Left hindlimb (tissue), 1 donor: Measurements from ENCODE around the gene SPPL2A.
"Not testable (repeated sequence)": the region's sequence is repeated elsewhere in the genome, so short reads cannot be mapped to it uniquely, and the experiment has no call there.

ENCODE experiments used
- DNase-seq: peaks from one replicate; pipeline ENCODE4 v3.0.0-alpha.2; 2018

Gene SPPL2A

DNA sequence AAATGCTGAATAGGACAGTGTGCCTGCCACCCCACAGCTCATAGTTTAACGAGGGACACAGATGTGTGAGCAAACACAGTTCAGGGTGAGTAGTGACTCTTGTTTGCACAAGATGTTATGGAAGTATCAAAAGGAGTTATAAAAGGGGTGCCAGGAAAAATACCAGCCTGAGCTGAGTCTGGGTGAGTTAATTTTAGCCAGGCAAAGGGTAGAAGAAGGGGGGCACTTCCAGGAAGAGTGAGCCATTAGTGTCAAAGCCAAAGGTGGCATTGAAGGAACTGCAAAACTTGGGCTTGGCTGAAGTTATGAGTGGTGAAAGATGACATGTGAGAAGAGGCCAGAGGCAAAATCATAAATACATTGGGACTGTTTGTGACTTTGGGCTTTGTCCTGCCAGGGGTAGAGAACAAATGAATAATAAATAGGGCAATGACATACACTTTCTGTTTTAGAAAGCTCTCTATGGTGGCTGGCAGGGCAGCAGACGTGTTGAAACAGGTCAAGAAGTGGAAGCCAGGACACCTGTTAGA lies 1.9 kb upstream of the SPPL2A start:
- no peak for DNase-seq

DNA sequence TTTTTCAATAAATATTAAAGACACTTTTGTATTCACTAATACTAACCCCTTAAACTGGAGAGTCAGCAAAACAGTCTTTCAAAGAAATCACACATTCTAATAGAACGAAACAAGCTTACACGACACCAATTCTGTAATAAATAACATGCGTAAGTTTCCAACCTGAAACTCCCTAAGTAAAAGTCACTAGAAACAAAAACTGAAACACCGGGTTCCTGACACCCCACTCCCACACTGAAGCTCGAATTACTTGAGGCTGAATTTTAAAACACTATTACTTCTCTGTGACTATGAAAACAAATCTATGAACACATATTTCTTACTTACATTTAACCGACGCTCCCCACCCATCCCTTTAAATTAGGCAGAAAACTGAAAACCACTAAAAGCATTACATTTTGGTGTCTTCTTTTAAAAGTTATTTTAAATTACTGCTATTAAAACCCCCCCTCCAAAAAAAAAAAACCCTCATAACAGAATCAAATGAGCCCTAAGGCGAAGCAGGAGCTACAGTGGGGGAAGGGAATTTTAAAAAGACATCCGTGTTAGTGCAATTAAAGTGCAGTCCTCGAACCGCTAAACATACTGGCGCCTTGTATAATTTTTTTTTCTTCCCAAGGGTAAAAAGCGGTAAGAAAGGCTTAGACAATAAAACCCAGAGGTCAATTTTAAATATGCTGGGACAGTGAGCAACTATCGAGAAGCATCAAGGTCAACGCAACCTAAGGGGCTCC lies 878 bp downstream of the SPPL2A start:
- no peak for DNase-seq

DNA sequence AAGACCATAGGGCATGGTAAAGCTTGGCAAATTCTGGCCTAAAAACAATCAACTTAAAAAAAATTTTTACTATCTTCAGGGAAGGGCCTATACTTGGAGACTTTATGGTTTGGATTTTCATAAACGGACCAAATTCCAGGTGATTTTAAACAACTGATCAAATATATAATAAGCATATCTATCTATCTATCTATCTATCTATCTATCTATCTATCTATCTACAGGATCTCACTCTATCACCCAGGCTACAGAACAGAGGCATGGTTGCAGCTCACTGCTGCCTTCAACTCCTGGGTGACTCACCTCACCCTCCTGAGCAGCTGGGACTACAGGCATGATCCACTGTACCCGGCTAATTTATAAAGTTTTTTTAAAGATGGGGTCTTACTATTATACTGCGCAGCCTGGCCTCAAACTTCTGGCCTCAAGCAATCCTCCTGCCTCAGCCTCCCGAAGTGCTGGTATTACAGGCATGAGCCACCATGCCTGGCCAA lies 6.7 kb downstream of the SPPL2A start:
- DNase-seq = no peak

DNA sequence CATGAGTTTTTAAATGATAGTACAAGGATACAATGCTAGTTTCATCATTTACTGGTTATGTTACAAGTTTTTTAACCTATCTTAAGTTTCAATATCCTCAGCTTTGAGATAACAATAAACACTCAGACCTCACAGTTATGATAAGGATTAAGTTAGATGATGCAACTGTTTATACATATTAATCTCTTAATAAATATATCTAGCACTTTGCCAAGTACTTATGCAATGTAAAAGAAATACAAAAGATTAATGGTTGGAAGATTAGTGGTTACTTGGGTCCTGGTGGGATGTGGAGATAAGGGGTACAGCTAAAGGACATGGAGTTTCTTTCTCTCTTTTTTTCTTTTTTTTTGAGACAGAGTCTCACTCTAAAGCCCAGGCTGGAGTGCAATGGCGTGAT lies 12.0 kb downstream of the SPPL2A start:
- no peak for DNase-seq

DNA sequence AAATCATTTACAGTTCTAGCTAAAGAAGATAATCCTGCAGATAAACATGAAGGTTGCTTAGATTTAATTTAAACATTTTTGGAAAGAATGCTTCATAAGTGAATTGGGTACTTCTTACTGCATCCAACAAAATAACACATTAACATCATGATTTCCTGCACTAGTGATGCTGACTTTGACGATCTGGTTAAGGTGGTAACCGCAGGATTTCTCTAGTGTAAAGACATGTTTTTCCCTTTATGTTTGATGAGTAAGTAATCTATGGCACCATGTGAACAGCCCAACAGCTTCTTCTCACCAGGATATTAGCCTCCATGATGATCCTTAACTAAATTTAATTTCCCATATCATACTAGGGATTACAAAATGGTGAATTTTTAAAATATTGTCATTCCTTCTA lies 14.1 kb downstream of the SPPL2A start:
- DNase-seq = no peak

DNA sequence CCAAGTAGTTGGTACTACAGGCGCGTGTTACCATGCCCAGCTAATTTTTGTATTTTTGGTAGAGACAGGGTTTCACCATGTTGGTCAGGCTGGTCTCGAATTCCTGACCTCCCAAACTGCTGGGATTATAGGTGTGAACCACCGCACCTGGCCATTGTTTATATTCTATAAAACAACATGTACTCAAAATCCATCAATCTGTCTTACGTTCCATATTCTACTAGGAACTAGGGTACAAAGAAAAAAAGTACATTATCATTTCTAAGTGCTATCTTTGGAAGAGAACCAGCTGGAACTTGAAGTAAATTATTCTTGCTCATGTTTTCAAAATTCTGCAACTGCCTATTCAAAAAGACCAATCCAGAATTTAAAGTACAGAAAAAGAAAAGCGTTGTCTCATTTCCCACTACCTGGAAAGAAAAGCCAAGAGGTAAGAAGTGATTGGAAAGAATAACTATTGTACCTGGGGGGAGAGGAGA lies 15.2 kb downstream of the SPPL2A start:
- DNase-seq = no peak

DNA sequence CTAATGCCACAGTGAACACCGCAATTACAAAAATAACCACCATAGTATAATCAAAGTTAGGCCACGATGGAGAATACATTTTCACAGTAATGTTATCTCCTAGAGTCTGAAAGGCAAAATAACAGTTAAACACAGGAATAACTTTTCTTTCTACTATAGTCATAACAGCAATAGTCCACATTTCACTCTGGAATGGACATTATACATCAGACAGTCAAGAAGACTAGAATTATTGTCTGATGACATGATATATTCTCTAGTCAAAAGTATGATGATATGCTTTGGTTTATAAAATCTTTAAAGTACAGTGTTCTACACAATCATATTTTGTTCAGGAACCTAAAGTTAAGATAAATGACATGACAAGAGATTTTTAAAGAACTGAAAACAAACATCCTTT lies 18.0 kb downstream of the SPPL2A start:
- no peak for DNase-seq

DNA sequence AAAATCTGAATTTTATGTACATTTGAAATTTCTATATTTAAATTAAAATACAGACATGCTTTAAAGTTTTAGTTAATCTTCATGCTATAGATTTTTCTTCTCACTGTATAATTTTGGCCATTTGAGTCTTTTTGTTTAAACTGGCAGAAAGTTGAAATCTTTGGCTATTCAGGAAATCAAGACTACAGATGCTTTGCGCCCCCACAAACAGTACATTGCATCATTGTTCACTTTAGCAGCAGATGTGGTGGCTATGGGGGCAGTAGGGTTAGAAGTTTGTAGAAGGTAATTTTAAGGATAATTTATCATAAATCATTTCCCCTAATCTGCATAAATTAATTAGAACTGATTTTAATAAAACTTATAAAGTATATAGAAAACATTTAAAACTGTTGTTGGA lies 20.9 kb downstream of the SPPL2A start:
- no peak for DNase-seq

DNA sequence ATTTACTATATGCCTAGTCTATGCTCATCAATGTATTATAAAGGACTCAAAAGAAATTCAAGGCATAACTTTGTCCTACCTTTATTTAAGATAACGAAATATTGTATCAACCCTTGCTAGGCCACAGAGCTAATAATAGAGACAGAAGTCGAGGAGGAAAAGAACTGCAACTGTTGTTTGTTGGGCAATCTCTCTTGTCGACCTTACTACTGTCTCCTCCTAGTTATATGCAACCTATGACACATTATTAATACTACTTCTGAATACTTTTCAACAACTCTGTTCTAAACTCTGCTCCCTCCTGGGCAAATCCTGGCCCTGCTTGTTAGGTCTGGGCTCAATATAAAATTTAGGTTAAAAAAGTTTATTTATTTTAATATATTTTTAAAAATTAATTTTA lies 24.6 kb downstream of the SPPL2A start:
- no peak for DNase-seq

DNA sequence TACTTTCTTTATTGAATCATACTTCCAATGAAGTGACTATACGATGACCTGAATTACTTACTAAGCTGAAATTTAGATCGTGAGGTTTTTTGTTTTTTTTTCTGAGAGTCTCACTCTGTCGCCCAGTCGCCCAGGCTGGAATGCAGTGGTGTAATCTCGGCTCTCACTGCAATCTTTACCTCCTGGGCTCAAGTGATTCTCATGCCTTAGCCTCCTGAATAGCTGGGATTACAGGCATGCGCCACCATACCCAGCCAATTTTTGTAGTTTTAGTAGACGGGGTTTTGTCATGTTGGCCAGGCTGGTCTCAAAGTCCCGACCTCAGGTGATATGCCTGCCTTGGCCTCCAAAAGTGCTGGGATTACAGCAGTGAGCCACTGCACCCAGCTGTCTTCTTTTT lies 28.7 kb downstream of the SPPL2A start:
- no peak for DNase-seq

DNA sequence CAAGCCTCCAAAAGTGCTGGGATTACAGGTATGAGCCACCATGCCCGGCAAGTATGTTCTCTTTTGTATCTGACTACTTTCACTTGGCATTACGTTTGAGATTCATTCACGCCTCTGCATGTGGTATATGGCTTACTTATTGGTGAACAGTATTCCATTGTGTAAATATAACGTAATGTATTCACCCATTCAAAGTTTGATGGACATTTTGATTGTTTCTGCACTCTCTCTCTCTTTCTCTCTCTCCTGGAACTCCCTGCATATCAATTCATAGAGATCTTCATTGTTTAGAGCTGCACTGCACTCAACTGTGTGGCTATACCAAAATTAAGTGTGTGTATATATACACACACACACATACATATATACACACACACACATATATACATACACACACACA lies 30.4 kb downstream of the SPPL2A start:
- no peak for DNase-seq

DNA sequence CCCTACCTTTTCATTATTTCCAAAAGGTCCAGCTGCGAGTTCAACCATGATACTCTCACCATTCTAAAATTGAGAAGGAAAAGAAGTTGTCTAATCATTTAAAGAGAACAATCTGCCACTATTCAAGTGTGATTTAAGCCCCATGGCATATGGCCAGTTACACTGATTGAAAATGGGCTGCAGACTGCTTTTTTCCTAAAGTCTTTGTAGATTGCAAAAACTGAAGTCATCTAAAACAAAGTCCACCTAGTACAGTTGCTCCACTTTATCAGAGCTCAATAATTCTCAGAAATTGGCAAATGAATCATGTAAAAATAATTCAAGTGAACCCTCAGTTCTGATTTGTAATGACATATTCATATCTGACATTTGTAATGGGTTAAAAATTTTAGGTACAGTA lies 39.2 kb downstream of the SPPL2A start:
- DNase-seq = no peak

DNA sequence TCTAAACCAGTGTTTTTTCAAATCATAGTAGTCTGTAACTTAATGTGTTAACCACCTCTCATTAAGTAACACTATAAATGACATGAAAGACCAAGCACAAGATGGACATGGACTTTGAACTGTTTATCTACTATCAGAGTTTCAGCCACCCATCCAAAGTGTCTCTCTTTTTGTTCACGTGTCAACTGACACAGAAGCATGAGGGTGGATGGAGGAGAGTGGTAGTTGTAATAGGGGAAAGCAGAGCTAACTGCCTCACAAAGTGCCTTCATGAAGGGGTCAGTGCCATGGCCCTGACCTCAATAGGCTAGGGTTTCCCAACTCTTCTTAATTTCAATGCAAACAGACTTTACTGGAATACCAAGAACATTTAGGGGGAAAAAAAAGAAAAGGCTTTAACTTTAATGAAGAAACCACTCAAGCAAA lies 46.8 kb downstream of the SPPL2A start:
- no peak for DNase-seq

DNA sequence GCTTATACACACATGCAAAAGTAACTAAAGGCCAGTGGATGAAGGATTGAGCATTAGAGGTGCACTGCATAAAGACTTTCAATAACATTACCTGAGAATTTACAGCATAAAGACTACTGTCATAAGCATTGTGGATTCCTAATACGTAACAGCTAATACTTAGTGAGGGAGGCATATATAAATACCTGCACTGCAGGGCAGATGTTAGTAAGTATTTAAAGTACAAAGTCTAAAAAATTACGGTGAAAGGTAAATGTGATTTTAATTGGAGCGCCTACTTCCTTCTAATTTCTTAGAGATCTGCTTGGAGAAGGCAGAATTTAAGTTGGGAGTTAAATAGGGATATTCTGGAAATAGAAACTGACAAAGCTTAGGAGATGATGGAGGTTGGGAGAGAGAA lies 53.5 kb downstream of the SPPL2A start:
- no peak for DNase-seq

DNA sequence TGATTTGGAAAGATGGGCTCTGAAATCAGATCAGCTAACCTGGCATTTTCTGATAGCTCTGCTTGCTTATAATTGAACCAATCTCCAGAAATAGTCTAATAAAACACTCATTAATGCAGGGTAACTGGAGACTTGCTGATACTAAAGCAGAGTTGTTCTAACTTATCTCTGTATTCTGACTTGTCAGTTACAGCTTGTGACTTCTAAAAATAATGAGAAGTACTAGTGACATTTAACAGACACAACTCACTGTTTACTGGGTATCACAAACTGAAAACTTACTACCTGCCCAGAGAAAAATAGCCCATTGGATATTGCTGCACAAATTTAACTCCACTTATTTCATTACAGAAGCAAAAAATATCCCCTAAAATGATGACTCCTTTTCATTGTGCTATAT lies 54.9 kb downstream of the SPPL2A start:
- no peak for DNase-seq

DNA sequence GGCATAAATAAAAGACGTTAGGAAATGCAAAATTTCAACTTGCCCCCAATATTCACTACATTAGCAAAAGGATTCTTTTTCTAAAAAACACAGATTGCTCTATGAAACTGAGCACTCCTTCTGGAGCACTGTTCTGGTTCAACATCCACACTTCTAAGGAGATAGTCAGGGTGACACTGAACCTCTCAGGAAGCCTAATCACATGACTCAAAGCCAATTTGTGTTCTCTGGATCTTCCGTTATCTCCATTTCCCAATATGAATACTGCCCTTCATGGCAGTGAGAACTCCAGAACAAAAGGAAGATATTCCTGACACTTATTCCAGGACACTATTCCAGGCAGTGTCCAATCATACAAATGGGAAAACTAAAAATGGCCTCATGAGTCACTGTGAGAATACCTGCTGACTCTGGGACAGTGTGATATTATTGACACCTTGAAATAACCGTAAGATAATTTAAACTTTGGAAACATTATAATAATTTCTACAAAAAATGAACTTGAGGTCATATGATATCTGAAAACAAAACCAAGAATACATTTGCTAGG lies 57.6 kb downstream of the SPPL2A start:
- no peak for DNase-seq

DNA sequence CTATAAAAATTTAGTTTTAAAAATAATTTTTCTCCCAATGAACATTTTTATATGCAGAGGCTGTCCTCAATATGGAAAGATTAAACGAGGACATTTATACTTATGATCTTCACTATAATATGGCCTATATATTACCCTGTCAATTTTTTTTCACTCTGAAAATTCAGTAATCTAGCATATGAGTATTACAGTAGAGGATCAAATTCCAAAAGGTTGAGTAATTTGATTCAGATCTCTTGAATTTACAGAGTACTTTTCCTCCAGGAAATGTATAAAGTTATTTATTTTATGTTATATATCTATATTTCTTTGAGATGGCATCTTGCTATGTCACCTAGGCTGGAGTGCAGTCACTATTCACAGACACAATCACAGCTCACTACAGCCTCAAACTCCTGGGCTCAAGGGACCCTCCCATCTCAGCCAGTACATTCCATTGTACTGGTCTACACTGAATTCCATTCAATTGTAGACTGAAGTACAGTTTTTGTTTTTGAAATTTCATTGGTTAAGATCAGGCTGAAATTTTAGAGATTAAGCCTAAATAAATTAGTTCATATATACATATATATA lies 62.7 kb downstream of the SPPL2A start:
- no peak for DNase-seq

DNA sequence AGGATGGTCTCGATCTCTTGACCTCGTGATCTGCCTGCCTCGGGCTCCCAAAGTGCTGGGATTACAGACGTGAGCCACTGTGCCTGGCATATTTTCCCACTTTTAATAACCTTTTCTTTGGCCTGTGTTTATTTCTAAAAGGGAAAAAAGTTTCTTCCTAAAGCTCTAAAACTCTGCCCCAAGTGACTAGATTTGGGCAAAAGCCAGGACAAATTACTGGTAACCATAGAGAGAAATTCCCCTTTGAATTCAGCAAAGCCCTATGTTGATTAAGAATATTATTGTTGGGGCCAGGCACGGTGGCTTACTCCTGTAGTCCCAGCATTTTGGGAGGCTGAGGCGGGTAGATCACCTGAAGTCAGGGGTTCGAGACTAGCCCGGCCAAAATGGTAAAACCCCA lies 67.4 kb downstream of the SPPL2A start:
- DNase-seq = no peak

DNA sequence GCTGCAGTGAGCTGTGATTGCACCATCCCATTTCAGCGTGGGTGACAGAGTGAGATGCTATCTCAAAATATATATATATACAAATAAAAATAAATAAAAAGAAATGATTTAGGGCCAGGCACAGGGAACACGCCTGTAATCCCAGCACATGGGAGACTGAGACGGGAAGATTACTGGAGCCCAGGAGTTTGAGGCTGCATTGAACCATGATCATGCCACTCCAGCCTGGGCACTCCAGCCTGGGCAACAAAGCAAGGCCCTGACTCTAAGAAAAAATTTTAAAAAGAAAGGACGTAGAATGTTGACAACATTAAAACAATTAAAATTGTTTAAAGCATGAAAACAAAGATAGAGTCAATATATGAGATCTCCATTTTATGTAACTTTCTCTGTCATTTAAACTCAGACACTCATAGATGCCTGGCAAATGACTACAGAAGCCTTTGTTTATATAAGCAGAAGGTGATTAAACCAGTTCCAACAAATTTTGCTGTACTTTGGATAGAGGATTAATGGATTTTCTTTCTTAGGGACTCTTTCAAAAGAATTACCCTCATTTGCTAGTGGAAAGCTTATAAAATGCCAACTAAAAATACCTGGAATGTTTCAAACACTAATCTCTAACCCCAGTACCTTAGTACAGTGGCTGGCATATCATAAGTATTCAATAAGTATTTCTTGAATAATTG lies 68.3 kb downstream of the SPPL2A start:
- no peak for DNase-seq

DNA sequence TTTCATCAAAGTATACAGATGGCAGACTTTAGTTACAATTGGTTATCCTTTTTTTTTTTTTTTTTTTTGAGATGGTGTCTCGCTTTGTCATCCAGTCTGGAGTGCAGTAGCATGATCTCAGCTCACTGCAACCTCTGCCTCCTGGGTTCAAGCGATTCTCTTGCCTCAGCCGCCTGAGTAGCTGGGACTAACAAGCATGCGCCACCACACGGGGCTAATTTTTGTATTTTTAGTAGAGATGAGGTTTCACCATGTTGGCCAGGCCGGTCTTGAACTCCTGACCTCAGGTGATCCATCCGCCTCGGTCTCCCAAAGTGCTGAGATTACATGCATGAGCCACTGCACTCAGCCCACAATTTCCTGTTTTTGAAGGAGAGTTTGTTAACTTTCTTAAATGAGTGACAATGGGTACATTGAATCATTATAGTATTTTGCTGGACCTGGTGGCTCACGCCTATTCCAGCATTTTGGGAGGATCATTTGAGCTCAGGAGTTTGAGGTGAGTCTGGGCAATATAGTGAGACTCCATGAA lies 70.8 kb downstream of the SPPL2A start:
- DNase-seq = not testable (repeated sequence)

DNA sequence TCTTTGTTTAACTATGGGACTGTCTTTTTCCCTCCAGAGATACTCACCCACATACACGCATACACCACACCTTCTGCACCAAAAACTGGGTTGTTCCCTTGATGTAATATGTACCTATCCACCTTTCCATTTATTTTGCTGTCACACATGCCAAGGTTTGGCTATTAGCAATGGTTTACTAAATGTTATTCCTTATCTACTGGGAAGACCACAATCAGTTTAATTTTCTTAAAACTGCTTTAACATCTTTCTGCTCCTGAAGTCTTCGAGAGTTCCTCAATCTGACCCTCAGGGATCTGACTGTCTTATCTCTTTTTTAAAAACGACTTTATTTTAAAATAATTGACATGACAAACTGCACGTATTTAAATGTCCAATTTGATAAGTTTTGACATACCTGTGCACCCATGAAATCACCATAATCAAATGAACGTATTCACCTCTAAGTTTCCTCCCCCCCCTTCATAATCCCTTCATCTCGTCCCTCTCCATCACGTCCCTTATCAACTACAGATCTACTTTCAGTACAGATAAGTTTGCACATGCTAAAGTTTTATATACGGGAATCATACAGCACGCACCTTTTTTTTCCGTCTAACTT lies 78.1 kb downstream of the SPPL2A start:
- DNase-seq = no peak

DNA sequence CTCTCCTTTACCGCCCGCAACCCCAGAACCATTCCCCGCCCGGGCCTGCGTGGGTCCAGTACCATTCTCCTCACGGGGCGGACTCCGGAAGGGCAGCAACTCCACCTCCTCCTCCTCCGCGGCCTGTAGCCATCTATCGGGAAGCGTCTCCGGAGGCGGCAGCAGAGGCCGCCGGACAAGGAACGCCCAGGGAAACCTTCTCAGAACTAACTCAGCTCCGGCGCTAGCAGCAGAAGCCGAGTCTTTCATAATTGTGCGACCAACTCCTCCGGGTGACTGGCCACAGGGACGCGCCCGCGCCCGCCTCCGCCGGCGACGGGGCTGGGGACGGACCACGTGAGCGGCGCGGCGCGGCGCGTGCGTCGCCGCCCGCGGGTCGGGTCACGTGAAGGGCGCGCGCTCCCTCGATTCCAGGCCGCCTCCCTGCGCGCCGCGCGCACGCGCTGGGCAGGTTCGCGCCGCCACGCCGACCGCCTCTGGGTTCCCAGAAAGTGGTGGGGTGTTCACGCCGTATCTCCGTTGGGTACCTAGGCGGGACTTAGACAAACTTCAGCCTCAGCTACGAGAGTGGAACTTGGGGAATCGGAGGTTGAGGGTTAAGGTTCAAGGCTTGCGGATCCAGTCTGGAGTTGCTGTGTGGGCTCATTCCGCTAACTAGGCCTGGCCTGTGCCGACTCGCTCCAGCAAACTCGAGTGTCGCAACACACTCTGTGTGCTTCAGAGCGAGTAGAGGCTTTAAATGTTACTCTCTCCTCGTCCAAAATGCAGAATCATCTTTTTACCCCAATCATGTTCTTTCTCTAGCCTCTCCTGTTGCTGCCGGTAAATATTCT lies 78.8 kb downstream of the SPPL2A start, which contains the start of gene TRPM7:
Gene TRPM7, minus strand, starts transcription at position 329 of the 833 bp plus-strand sequence. Its CDS starts 264 bp downstream, at position 65.
- DNase-seq = peak; percentile 92
